Renal pelvis (tissue), 4 donors: Measurements from ENCODE around the gene DCPS. TPM values are rescaled to one million over a fixed set of nuclear protein-coding genes. Genes with fewer than 3 reads are reported as not detected.
"Not testable (repeated sequence)": the region's sequence is repeated elsewhere in the genome, so short reads cannot be mapped to it uniquely, and the experiment has no call there.

ENCODE experiments used
- DNase-seq: peaks from one replicate; pipeline ENCODE4 v3.0.0-alpha.2; 2013
- polyA plus RNA-seq, 3 donors: library from polyadenylated mRNA; unstranded; fragments of 120-200 nt; gene quantifications; one replicate each; pipeline ENCODE4 v1.2.1, GENCODE V29; 2013; ENCODE audit not compliant: insufficient read length in 3 of 3

DCPS gene
- polyA plus RNA-seq, 3 donors = 15.4 to 17.0 (median 16.7) TPM

DNA sequence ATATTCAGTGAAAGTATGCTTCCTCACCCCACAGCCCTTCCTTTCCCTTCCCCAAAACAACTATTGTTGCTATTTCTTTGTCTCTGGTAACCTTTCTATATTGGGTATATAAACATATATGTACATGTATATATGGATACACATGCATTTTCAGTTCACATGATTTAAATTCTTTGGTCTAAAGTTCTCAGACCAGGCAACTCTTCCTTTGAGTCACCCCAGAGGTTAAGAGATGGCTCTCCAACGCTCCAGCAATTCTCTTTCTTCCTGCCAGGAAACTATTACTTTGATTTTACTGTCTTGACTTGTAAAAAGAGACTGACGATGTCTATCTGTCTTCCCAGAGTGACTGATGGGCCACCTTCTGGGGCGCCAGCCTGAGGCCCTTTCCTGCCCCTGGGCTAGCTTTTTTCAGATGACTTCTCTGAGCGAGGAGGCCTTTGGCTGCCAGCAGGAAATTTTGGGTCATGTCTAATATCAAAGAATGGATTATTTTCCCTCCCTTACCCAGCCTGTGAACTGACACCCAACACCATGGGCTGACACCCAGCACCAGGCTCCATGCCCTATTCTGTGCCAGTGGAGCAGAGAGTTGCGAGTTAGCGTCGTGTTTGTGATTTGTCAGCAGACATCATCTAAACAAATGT, 37.2 kb downstream of the DCPS start:
- DNase-seq = no peak

DNA sequence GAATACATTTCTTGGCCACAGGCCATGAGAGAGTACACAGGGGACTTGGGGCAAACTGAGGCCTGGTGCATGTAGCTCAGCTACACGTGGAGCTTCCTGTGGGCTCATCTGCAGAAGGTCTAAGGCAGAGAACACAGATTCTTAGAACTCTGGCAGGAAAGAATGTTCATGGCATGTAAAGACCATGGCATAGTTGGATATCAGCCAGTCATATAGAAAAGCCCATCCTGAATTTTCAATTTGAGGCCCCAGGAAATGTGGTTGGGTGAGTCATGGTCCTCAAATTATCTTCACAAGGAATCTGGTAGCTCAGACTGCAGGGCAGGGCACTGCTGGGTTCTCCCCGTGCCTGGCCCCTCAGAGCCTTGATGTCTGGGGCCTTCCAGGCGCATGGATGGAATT, 37.9 kb downstream of the DCPS start:
- DNase-seq = no peak

DNA sequence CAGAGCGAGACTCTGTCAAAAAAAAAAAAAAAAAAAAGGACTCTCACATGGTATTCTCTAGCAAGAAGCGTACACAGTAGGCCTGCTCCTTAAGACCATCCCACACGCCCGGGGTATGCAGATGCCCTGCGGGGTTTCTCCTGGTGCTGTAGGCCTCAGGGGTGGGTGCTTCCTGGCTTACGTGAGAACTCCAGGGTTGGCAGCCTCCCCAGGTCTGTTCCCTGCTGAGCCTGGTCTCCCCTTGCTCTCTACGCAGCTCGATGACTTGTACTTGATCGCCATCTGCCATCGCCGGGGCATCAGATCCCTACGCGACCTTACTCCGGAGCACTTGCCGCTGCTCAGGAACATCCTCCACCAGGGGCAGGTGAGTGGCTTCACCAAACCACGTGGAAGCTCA, 39.2 kb downstream of the DCPS start:
- DNase-seq = no peak

DNA sequence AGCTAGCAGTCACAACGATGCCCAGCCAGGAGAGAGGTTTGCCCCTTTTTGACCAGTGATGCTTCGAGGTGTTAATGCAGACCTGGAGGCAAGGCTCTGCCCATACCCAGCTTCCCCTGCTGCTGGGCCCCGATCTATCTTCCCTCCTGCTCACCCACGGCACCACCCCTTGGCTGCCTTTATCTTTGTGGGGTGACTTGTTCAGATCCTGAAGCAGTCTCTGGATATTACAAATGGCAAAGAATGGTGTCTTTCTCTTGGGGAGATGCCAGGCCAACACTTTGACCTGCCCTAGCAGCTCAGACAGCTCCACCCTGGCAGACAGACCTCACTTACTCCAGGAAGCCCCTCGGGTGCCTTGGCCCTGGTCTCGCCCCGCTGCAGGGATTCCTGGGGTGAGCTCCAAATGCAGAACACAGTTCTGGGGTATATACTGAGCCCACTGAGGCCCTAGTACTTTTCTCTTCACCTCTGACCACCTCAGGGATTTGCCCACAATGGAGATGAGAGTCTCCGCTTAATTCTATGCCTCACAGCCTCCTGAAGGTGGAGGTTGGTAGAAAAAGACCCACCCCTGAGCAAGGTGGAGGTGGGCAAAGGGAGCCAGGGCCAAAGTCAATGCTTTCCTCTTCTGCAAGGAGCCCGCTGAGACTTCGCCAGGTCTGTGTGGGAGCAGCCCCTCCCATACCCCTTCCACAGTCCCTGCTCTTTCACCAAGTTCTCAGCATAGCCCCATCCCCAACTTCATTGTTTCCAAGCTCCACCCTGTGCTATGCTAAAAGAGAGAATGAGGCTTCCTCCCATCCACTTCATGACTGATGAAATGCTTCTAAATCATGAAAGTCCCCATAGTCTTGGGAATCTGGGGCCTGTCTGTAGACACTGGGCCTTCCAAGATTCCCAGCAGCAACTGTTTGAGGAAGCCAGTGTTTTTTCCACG, 40.6 kb downstream of the DCPS start:
- DNase-seq = no peak

DNA sequence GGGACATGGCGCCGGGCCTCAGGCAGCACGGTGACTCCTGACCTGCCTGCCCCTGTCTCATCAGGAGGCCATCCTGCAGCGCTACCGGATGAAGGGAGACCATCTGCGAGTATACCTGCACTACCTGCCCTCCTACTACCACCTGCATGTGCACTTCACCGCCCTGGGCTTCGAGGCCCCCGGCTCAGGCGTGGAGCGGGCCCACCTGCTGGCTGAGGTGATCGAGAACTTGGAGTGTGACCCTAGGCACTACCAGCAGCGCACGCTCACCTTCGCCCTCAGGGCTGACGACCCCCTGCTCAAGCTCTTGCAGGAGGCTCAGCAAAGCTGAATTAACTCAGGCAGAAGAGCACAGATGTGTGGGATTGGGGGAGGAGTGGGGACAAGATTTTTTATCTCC, 41.4 kb downstream of the DCPS start:
- DNase-seq = no peak

DNA sequence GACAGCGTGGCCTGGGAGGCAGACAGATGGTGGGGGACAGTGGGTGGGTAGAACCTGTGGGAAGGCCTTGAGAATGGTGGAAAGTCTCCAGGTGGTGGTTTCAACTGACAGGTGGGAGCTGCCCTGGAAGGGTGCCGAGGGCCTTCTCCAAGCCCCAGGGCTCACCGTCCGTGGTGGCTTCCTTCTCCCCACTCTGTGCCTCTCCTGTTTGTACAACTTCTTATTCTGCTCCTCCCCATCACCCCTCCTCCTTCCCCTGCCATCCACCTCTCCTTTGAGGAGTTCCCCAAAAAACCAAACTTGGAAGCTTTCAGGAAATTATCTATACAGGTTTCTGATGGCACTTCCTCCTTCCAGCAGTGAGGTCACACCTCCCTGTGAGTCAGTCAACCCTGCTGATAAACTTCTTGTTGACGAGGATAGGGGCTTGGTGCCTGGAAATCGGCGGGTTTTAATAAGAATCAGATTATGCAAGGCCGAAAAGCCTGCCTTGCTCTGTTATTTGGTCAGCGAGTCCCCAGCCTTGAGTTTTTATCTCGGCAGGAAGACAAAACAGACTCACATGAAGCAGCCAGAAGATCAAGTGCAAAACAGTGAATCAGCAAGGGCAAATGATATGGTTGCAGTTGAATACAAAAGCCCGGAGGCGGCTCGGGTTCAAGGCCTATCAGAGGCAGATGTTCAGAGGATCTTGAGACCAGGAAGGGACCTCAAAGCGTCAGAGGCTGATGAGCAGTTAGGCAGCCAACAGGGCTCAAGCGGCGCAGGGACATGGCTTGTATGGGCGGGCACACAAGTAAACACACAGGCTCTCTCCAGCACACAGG, 42.1 kb downstream of the DCPS start:
- DNase-seq = no peak

DNA sequence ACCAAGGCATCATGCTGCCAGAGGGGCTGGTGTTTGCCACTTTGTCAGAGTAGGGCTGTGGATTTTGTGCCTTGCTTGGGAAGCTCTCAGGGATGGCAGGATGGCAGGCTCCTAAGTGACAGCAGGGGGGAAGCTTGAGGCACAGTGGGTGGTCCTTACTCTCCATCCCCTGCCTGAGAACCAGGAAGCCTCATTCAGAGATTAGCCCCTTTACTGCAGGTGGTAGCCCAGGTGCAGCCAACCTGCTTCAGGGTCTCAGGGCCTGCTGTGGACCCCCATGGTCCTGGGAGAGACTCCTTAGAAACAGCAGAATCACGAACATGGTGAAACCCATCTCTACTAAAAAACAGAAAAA, 42.7 kb downstream of the DCPS start:
- DNase-seq = no peak

DNA sequence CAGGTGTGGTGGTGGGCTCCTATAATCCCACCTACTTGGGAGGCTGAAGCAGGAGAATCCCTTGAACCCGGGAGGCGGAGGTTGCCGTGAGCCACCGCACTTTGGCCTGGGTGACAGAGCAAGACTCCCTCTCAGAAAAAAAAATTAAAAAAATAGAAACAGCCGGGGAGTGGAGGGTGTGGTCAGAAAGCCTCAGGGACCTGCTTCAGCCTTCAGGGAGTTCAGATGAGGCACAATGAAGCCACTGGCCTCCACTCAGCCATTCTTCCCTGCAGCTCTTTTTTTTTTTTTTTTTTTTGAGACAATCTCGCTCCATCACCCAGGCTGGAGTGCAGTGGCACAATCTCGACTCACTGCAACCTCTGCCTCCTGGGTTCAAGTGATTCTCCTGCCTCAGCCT, 43.1 kb downstream of the DCPS start:
- not testable (repeated sequence) for DNase-seq

DNA sequence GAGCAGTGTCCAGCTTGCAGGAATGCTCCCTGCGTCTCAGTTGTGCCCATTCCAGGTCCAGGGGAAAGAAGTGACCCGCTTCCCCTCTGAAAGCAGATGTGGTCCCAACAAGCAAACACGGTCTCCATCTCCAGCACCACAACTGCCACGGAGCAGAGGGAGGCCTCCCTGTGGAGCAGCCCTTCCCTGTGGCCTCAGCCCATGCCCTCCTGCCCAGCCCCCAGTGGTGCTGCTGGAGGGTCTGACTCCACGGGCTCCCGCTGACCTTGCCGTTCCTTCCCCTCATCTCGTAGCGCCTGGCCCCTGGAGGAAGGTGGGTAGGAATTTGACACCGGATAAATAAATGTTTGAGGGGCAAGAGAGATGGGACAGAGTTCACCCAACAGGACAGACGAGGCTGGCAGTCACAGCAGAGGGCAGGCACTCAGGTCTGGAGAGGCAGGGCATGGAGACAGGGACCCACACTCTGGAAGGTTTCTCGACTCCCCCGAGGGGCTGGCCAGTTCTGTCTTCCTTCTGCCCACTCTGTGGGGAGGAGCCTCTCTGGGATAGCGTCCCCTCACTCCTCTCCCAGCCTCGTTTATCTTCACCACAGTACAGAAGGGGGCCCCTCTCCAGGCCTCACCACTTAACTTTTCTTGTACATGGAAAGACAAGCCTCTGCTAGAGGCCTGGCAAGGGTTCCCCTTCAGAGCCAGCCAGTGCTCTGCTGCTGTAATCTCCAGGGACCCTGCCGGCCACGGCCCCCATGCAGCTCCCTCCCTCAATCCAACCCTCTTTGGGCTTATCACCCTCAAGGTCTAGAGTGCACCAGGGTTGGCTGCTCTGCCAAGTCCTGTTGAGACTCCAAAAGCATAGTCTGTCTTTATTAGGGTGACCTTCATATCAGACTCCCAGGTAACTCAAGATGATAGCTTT, 44.1 kb downstream of the DCPS start:
- DNase-seq = no peak

DNA sequence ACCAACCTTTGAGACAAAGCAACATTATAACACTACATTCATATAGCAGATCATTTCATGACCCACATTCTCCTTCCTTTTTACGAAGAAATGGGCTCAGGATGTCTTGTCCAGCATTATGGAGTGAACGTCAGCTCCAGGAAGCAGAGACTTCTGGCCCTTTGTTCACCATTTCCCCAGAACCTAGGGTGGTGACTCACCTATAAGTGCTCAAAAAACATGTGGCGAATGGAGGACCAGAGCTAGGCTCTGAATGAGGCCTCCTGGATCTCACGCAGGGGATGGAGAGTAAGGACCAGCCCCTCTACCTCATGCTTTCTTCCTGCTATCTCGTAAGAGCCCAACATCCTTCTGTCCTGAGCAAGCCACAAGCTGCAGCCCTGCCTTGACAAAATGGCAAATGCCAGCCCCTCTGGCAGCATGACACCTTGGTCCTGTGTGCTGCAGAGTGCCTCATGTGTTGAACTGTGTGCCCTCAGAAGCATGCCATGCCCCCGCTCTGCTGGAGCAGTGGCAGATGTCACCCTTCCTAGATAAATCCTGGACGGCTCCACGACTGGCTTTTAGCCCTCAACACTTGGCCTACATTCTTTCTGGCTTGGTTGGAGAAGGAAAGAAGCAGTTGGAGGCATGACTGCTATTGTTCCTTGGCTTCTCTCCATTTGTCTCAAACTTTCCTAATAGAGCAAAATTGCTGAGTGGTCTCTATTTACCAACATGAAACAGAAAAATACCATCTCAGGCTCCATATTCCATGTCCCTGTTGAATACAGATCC, 45.1 kb downstream of the DCPS start:
- no peak for DNase-seq

DNA sequence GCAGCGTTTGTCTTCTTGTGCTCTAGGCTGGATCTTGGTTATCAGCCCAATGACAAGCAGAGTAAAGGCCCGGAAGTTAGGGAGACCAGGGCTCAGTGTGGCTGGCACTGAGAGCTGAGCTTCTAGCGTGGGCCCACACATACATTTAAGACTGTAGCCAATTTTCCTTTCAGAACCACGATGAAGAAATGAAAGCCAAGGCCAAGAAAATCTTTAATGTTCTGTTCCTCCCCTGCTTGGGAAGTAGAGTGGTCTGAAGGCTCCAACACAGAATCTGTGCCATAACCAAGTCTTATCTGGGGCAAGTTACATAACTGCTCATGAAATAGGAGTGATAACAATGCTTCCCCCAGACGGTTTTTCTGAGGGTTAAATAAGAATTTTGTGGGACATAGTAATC, 47.0 kb downstream of the DCPS start:
- DNase-seq = no peak

DNA sequence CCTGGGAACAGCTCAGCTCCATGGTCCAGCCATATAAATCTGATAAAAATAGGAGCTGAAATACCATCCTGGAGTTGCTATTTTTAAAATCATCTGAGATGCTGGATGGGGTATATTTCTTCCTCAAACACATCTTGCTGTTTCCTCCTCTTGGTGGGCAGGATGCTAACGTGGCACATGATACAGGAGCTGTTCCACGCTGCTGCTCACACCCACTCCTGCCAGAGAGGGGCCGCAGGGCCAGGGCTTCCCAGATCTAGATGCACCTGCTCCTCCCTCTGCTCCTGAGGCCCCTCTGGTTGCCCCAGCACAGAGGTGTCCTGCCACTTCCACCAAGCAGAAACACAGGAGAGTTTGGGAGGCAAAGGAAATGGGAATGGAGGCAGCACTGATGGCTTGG, 48.3 kb downstream of the DCPS start:
- DNase-seq = no peak

DNA sequence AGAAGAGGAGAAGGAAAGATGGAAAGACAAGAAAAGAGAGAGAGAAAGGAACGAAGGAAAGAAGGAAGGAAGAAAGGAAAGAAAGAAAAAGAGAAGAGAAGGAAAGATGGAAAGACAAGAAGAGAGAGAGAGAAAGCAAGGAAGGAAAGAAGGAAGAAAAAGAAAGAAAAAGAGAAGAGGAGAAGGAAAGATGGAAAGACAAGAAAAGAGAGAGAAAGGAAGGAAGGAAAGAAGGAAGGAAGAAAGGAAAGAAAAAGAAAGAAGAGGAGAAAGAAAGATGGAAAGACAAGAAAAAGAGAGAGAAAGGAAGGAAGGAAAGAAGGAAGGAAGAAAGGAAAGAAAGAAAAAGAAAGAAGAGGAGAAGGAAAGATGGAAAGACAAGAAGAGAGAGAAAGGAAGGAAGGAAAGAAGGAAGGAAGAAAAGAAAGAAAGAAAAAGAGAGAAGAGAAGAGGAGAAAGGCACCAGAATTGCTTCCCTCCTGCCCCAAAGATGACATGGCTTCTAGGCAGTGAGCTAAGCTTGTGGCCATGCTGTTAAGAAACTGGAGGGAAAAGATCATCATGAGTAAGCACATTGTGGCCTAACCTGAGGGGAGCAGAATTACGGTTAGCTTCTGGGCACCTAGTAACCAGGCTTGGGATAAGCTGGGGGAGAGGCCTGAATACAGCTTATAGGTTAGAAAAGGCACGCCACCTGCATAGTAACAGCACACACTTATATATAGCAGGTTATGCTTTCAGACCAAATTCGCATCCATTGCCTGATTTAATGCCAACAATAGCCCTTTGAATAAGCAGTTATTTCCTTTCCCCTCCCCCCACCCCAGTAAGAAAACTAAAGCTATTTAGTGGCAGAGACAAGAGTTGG, 49.3 kb downstream of the DCPS start:
- no peak for DNase-seq

DNA sequence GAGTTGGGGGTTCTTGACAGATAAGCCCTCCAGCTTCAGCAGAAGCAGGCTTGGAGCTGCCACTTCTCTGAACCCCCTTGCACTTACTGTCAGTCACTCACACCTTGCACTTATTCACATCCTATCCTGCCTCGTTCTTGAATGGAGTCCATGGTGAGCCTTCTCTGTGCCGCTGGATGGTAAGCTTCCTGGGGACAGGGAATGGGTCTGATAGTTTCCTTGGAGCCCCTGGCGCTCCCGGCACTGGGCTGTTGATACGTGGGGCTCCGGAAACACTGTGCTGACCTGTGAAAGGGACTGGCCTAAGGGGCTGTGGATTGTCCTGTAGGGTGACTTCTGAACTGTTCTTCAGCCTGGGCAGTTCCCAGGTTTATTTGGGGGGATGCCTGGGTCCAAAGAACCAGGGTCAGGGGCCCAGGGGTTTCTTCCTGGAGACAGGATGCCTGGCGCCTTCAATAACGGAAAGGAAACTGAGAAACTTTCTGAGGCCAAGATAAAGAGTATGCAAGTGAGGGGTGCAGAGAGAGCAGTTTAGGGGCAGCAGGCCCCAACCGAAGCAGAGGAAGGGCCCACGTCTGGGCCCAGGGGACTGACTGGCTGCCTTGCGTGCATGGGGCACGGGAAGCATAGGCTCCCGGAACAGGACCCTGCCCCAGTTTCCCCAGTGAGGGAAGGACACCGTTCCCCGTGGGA, 50.9 kb downstream of the DCPS start:
- DNase-seq = no peak

DNA sequence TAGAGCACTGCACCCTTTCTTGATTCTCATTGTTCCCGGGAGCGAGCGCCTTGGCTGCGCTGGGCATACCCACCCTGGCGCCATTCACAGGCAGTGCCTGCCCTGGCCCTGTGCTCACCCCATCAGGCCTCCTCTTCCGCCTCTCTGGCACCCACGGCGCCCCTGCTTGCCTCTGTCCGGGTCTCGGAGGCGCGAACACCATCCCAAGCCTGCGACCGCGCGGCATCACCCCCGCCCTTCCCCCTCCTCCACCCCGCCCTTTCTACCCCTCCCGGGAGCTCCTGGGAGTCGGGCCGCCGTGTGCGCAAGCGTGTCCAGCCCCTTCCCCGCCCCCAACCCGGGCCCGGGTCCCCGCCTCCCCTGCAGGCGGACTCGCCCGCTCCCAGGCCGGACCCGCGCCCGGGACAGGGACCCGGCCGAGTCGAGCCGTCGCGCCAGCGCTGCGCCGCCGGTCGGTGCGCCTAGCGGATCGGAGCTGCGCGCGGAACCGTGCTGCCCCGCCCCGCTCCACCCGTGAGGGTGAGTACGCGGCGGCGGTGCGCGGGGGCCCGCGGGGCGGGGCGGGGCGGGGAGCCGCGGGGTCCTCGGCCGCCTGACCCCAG, 51.6 kb downstream of the DCPS start, which contains the start of gene ST3GAL4:
Gene ST3GAL4 (plus strand): TSS at position 363 of the 602 bp plus-strand sequence. CDS start 50,470 bp downstream, outside the sequence.
- peak; percentile 86 for DNase-seq

DNA sequence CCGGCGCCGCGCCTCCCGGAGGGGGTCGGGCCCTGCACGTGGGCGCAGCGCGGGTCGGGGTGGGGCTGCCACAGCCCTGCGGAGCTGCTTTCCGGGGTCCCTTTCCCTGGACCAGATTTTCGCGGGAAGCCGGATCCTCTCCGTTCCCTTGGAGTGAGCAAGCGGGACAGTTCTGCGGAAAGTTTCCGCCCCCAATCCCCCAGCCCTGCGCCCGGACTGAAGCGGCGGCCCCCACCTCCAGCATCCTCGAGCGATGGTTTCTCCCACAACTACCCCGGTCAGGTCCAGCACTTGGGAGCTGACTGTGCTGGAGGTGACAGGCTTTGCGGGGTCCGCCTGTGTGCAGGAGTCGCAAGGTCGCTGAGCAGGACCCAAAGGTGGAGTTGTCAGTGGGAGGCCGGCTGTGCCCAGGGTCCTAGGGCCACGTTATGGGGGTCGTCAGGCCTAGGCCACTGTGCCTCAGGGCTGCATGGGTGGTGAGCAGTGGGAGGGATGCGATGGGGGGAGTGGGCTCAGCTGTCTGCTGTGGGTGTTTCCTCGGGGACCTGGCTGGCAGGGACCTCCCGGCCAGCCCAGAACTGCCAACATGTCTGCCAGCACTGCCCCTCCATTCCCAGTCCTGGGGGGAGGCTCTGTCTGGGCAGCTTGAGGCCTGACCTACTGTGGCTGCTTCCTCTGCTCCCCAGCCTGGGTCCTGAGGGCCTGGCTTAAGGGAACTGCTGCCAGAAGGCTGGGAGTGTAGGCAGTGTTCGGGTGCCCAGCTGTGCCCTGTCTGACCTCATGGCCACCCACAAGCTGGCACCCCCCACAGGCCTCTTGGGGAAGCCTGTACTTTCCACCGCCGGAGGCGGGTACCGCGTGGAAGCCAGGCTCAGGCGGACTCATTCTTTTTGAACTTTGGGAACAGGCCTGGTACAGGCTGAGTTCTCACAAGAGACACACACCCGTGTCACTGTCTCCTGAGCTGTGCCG, 52.4 kb downstream of the DCPS start:
- no peak for DNase-seq
